C4-2B (cell line): ENCODE measurements around the gene PIH1D1.

Source experiments
- H3K27ac ChIP-seq: fragments of 450-650 bp; 2 replicates; pipeline ENCODE4 v1.5.1; 2017
- CTCF ChIP-seq: fragments of 450-650 bp; conservative IDR thresholded peaks from 2 replicates; pipeline ENCODE4 v1.5.1; 2017; ENCODE audit warnings: mild to moderate bottlenecking
- ZFX ChIP-seq: fragments of 450-650 bp; IDR thresholded peaks from 2 replicates; pipeline ENCODE4 v1.6.1; 2017

Gene PIH1D1

GRCh38 chr19:49398001-49398615, 53.5 kb downstream of the PIH1D1 start:
- TF ChIP-seq ZFX (no peak), CTCF (no peak)
- H3K27ac ChIP-seq, result no peak overlapping the region

GRCh38 chr19:49396738-49397505, 54.7 kb downstream of the PIH1D1 start:
- H3K27ac ChIP-seq, result no peak overlapping the region
- TF ChIP-seq CTCF, result no peak
